Gastroesophageal sphincter (tissue), 4 donors: Measurements from ENCODE around the gene STK35. TPM values are rescaled to one million over a fixed set of nuclear protein-coding genes. Genes with fewer than 3 reads are reported as not detected.

Experiments
- ATAC-seq: fragments of 150-250 bp; one replicate; pipeline ENCODE4 v1.9.1; 2016; ENCODE audit warnings: mild to moderate bottlenecking, moderate library complexity
- H3K27ac ChIP-seq, 4 donors: fragments of 200-600 bp; sonication (generic) in 3 of 4; 1 replicate in 3 of 4; 2 replicates in 1 of 4; pipeline ENCODE4 v1.5.1; 2016 to 2019
- H3K27me3 ChIP-seq: fragments of 200-600 bp; sonication (generic); one replicate; pipeline ENCODE4 v1.5.1; 2019
- H3K36me3 ChIP-seq, 2 donors: fragments of 200-600 bp; sonication (generic); one replicate each; pipeline ENCODE4 v1.5.1; 2019; ENCODE audit warnings: control low read depth in 1 of 2
- H3K4me1 ChIP-seq, 3 donors: fragments of 200-600 bp; sonication (generic); 1 replicate in 2 of 3; 2 replicates in 1 of 3; pipeline ENCODE4 v1.5.1; 2016 to 2019; ENCODE audit warnings: control low read depth in 2 of 3
- H3K4me3 ChIP-seq, 2 donors: fragments of 200-600 bp; sonication (generic); one replicate each; pipeline ENCODE4 v1.5.1; 2019; ENCODE audit warnings: mild to moderate bottlenecking in 1 of 2, moderate library complexity in 1 of 2
- H3K9me3 ChIP-seq, 3 donors: fragments of 200-600 bp; sonication (generic); one replicate each; pipeline ENCODE4 v1.5.1; 2017 to 2019; ENCODE audit warnings: control low read depth in 2 of 3
- CTCF ChIP-seq, 4 experiments: fragments of 200-600 bp in 2 of 4; fragments of 450-650 bp in 2 of 4; sonication (generic) in 1 of 4; IDR thresholded peaks; one replicate each; pipeline ENCODE4 v1.5.1; 2017 to 2019; ENCODE audit warnings: antibody characterized with exemption in 4 of 4, mild to moderate bottlenecking in 2 of 4, moderate library complexity in 2 of 4
- EP300 ChIP-seq: sonication (generic); formaldehyde crosslinking; IDR thresholded peaks from one replicate; pipeline ENCODE4 v1.6.1; 2017; ENCODE audit warnings: antibody characterized with exemption, mild to moderate bottlenecking
- POLR2A ChIP-seq, 2 donors: fragments of 450-650 bp; IDR thresholded peaks; one replicate each; pipeline ENCODE4 v1.6.1; 2017; ENCODE audit warnings: antibody characterized with exemption in 2 of 2, mild to moderate bottlenecking in 2 of 2, moderate library complexity in 1 of 2
- POLR2AphosphoS5 ChIP-seq: sonication (generic); formaldehyde crosslinking; IDR thresholded peaks from one replicate; pipeline ENCODE4 v1.6.1; 2017; ENCODE audit warnings: antibody characterized with exemption
- WGBS, 2 donors: methylation state at CpG; one replicate each; pipeline ENCODE4 v1.1.5; 2018; ENCODE audit warnings: low coverage in 1 of 2; 5-methylcytosine and 5-hydroxymethylcytosine counted together
- total RNA-seq, 4 donors: library from RNA; depleted of rRNA; stranded (reverse); fragments of >200 nt; gene quantifications; one replicate each; pipeline ENCODE4 v1.1.0, GENCODE V29; 2016

STK35 gene
- total RNA-seq, 4 donors from 2014 or later: 18.3 to 24.6 (median 20.4) TPM

- TF ChIP-seq EP300: no peak
- peak in 1 of 4 experiments; percentile 19 for TF ChIP-seq CTCF (IDR thresholded peaks at IDR 0.05)
- H3K4me3 ChIP-seq: no peak overlapping the region
- H3K27me3 ChIP-seq: peaks cover 39% of the 10 kb centered on the region
- no peak overlapping the region for H3K27ac ChIP-seq
- H3K9me3 ChIP-seq: no peaks in the 10 kb centered on the region
- WGBS, 2 donors: 48 to 64% methylated on average over 4 of the region's 4 CpGs
- ATAC-seq: no peak
- no peaks in the 10 kb centered on the region for H3K4me1 ChIP-seq
- H3K36me3 ChIP-seq: no peaks in the 10 kb centered on the region
Observed at GRCh38 chr20:2093159-2093781, 8.4 kb upstream of the STK35 start.

GRCh38 chr20:2093883-2094282 lies 7.7 kb upstream of the STK35 start:
- no peaks in the 10 kb centered on the region for H3K4me1 ChIP-seq
- no peaks in the 10 kb centered on the region for H3K36me3 ChIP-seq
- no peak for ATAC-seq
- H3K9me3 ChIP-seq: no peaks in the 10 kb centered on the region
- no peak overlapping the region for H3K4me3 ChIP-seq
- no peak for TF ChIP-seq EP300
- WGBS, 2 donors: 28 to 41% methylated on average over 5 to 8 of the region's 8 CpGs
- peaks cover 39% of the 10 kb centered on the region for H3K27me3 ChIP-seq
- no peak overlapping the region for H3K27ac ChIP-seq

- TF ChIP-seq CTCF (IDR thresholded peaks at IDR 0.05): peak in 3 of 4 experiments; percentile 20 to 39 (median 33)
- TF ChIP-seq EP300: no peak
- peak; percentile 34 to 46 for TF ChIP-seq POLR2A (IDR thresholded peaks at IDR 0.05)
- peak; percentile 44 for TF ChIP-seq POLR2AphosphoS5
- Histone ChIP-seq H3K27ac (peak overlapping the region; percentile 79 to 99 (median 98)), H3K27me3 (no peaks in the 10 kb centered on the region), H3K9me3 (no peaks in the 10 kb centered on the region), H3K4me1 (peaks cover 3 to 45% (median 24%) of the 10 kb centered on the region in 3 donors), H3K4me3 (peak overlapping the region; percentile 62 to 86), H3K36me3 (peaks cover 0 to 2% of the 10 kb centered on the region in 2 donors)
- WGBS, 2 donors: 0% methylated on average over 3 to 11 of the region's 64 CpGs
- ATAC-seq: peak; percentile 92
Observed at GRCh38 chr20:2101865-2102584, 398 bp downstream of the STK35 start.

GRCh38 chr20:2102585-2103460 lies 1.2 kb downstream of the STK35 start:
- H3K9me3 ChIP-seq: no peaks in the 10 kb centered on the region
- H3K36me3 ChIP-seq: peaks cover 0 to 4% of the 10 kb centered on the region in 2 donors
- peak overlapping the region; percentile 62 to 86 for H3K4me3 ChIP-seq
- H3K27ac ChIP-seq: peak overlapping the region; percentile 79 to 99 (median 98)
- TF ChIP-seq POLR2AphosphoS5 (peak; percentile 86), POLR2A (IDR thresholded peaks at IDR 0.05) (peak; percentile 72 to 76), CTCF (IDR thresholded peaks at IDR 0.05) (peak in 1 of 4 experiments; percentile 7), EP300 (peak; percentile 19)
- peaks cover 3 to 53% (median 27%) of the 10 kb centered on the region in 3 donors for H3K4me1 ChIP-seq
- 0% methylated on average over 15 to 19 of the region's 95 CpGs for WGBS, 2 donors
- no peaks in the 10 kb centered on the region for H3K27me3 ChIP-seq
- peak; percentile 85 for ATAC-seq

GRCh38 chr20:2103461-2104153 lies 2.0 kb downstream of the STK35 start:
- Histone ChIP-seq H3K9me3 (no peaks in the 10 kb centered on the region), H3K27me3 (no peaks in the 10 kb centered on the region), H3K36me3 (peaks cover 0 to 4% of the 10 kb centered on the region in 2 donors), H3K4me3 (peak overlapping the region; percentile 62 to 86), H3K27ac (peak overlapping the region; percentile 79 to 99 (median 98)), H3K4me1 (peaks cover 4 to 61% (median 32%) of the 10 kb centered on the region in 3 donors)
- 0% methylated on average over 8 to 13 of the region's 13 CpGs for WGBS, 2 donors
- ATAC-seq: no peak
- TF ChIP-seq EP300 (no peak), CTCF (IDR thresholded peaks at IDR 0.05) (no peak), POLR2A (IDR thresholded peaks at IDR 0.05) (no peak), POLR2AphosphoS5 (no peak)
